Erythroblast (primary cell): ENCODE results near the gene RHOT2.

Experiments used
- GATA1 ChIP-seq: IDR thresholded peaks from 2 replicates; pipeline ENCODE4 v1.6.1; 2011; ENCODE audit warnings: low read depth, mild to moderate bottlenecking, control low read depth, low read length, moderate library complexity
- POLR2A ChIP-seq: IDR thresholded peaks from 2 replicates; pipeline ENCODE4 v1.6.1; 2011; ENCODE audit warnings: mild to moderate bottlenecking, low read length

DNA sequence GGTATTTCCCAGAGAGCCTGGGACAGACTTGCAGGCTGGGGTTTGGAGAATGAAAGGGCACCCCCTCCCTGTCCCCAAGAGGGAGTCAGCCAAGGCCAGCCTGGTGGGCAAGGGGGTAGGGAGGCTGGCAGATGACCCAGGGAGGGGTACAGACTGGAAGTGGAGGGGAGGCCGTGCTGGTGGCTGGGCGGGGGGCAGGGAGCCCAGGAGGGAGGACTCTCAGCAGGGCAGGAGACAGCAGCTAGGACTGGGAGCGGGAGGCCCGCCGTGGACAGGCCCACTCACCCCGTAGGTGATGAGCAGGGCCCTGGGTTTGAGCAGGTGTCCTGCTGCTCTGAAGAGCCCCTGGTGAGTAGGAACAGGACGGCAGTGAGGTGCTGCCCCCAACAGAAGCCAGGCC lies 32.9 kb upstream of the RHOT2 start:
- TF ChIP-seq POLR2A (no peak), GATA1 (no peak)
